Activated CD4-positive, alpha-beta memory T cell treated with anti-CD3 and anti-CD28 coated beads for 36 hours (primary cell): ENCODE data around the gene PSTK. TPM values are rescaled to one million over a fixed set of nuclear protein-coding genes. Genes with fewer than 3 reads are reported as not detected.

ENCODE experiments used
- CTCF ChIA-PET: fragments of 350-600 bp; sonication (Branson Sonifier 250); formaldehyde crosslinking; loops from one replicate; lab custom pipeline; 2021; ENCODE audit warnings: antibody characterized with exemption, inconsistent platforms; lab: Charles Lee
- POLR2A ChIA-PET: fragments of 350-600 bp; sonication (Branson Sonifier 250); formaldehyde crosslinking; loops from one replicate; lab custom pipeline; 2021; ENCODE audit warnings: antibody characterized with exemption; lab: Charles Lee
- DNase-seq: peaks from one replicate; pipeline ENCODE4 v3.0.0-alpha.2; 2020
- H3K27ac Mint-ChIP-seq: one replicate; pipeline ENCODE4 v1.8.0; 2021; ENCODE audit warnings: mixed read lengths
- H3K27me3 Mint-ChIP-seq: one replicate; pipeline ENCODE4 v1.8.0; 2021; ENCODE audit warnings: mixed read lengths
- H3K36me3 Mint-ChIP-seq: one replicate; pipeline ENCODE4 v1.8.0; 2021; ENCODE audit warnings: mixed read lengths
- H3K4me1 Mint-ChIP-seq: one replicate; pipeline ENCODE4 v1.8.0; 2021; ENCODE audit warnings: low read depth, mixed read lengths
- H3K4me3 Mint-ChIP-seq: one replicate; pipeline ENCODE4 v1.8.0; 2021; ENCODE audit warnings: mild to moderate bottlenecking, mixed read lengths
- H3K9me3 Mint-ChIP-seq: one replicate; pipeline ENCODE4 v1.8.0; 2021; ENCODE audit warnings: mixed read lengths
- intact Hi-C: fragments of 100-400 bp; cut with micrococcal nuclease; formaldehyde crosslinking; loops from one replicate; pipeline ENCODE4 v1.15.1; 2023
- total RNA-seq, 2 experiments: library from RNA; stranded (reverse); gene quantifications; one replicate each; pipeline ENCODE4 v1.2.3, GENCODE V29; 2021

The PSTK gene, protein sequence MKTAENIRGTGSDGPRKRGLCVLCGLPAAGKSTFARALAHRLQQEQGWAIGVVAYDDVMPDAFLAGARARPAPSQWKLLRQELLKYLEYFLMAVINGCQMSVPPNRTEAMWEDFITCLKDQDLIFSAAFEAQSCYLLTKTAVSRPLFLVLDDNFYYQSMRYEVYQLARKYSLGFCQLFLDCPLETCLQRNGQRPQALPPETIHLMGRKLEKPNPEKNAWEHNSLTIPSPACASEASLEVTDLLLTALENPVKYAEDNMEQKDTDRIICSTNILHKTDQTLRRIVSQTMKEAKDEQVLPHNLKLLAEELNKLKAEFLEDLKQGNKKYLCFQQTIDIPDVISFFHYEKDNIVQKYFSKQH
- total RNA-seq, result 1 to 10 TPM; 3.2 to 3.4 TPM

- Mint-ChIP-seq H3K4me3 (peak within 1 kb of the TSS; percentile 82), H3K36me3 (peaks cover 1% of the 10 kb centered on the region), H3K27ac (peak within 1 kb of the TSS; percentile 94), H3K27me3 (no peaks in the 10 kb centered on the region), H3K9me3 (no peaks in the 10 kb centered on the region), H3K4me1 (peaks cover 16% of the 10 kb centered on the region)
- ChIA-PET POLR2A (interaction anchor here (1.1 to 3.5 kb wide), 3 partner anchors 26 to 101 kb away, joined by 4 to 34 read pairs (median 8); partner anchors contain the start of genes ACADSB, C10orf88, FAM24B and IKZF5), CTCF (interaction anchor here (0.6 to 3.1 kb wide), 17 partner anchors 10 to 1141 kb away, joined by 3 to 14 read pairs (median 4); partner anchors contain the start of genes ACADSB, C10orf88 and IKZF5)
- peak; percentile 91 for DNase-seq
- intact Hi-C loops, result loop anchor here (1.0 kb wide), 3 partner anchors 26 to 101 kb away; partner anchors contain the start of genes C10orf88, FAM24B and IKZF5
Measured at GRCh38 chr10:122980209-122981065, at the start of gene PSTK. TSS of gene PSTK (plus strand) at chr10:122980401. CDS start at chr10:122980480, 79 bp downstream.

- no peaks in the 10 kb centered on the region for H3K27me3 Mint-ChIP-seq
- intact Hi-C loops, result no loop called here
- no peak overlapping the region for H3K27ac Mint-ChIP-seq
- CTCF ChIA-PET, result no interaction called here
- no peak overlapping the region for H3K4me3 Mint-ChIP-seq
- no peaks in the 10 kb centered on the region for H3K9me3 Mint-ChIP-seq
- POLR2A ChIA-PET, result no interaction called here
- H3K4me1 Mint-ChIP-seq, result no peaks in the 10 kb centered on the region
- no peak for DNase-seq
- H3K36me3 Mint-ChIP-seq, result peaks cover 14% of the 10 kb centered on the region
Measured at GRCh38 chr10:122931088-122931906, 48.9 kb upstream of the PSTK start.

DNA sequence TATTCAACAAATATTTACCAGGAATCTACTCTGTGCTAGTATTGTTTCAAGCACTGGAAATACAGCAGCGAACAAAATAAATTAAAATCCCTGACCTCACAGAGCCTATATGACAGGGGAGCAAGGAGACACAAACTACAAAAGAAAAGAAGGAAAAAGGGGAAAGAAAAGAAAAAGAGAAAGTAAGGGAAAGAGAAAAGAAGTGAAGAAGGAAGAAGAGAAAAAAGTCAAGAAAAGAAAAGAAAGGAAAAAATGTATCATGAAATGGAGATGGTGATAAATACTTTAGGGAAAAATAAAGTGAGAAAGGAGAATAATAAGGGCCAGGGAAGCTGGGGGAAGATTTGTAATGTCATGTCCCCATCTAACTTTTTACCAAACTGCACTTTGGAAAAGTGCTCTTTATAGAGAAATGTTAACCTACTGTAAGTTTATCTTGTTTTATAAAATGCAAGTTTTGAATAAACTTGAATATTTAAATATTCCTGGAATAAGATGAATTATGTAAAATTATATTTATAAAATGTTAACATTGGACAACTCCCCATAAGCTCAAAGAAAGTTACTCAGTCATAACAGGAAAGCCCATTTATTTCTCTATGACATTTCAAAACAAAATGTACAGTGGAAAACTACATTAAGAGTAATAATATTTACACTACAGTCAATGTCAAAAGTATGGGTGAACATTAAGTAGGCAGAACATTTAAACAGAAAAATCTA, 40.9 kb upstream of the PSTK start:
- H3K4me3 Mint-ChIP-seq, result no peak overlapping the region
- intact Hi-C loops, result no loop called here
- DNase-seq, result no peak
- POLR2A ChIA-PET, result no interaction called here
- H3K27ac Mint-ChIP-seq, result no peak overlapping the region
- CTCF ChIA-PET, result no interaction called here
- no peaks in the 10 kb centered on the region for H3K27me3 Mint-ChIP-seq
- no peaks in the 10 kb centered on the region for H3K9me3 Mint-ChIP-seq
- H3K4me1 Mint-ChIP-seq, result peaks cover 2% of the 10 kb centered on the region
- peaks cover 32% of the 10 kb centered on the region for H3K36me3 Mint-ChIP-seq

DNA sequence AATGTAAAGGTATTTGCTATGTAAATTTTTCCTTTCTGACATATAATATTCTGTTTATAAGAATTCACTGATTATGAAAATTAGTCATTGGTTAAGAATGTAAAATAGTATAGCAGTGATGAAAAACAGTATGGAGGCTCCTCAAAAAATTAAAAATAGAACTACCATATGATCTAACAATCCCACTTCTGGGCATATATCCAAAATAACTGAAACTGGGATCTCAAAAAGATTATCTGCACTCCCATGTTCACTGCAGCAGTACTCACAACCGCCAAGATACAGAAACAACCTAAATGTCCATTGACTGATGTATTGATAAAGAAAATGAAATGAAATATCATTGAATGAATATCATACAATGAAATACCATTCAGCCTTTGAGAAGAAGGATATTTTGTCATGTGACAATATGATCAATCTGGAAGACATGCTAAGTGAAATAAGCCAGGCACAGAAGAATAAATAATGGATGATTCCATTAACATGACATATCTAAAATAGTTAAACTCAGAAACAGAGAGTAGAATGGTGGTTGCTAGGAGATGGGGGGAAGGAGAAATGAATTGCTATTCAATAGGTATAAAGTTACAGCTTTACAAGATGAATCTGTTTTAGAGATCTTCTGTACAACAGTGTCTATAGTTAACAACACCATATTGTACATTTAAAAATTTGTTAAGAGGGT, 40.2 kb upstream of the PSTK start:
- H3K27me3 Mint-ChIP-seq, result no peaks in the 10 kb centered on the region
- H3K4me3 Mint-ChIP-seq, result no peak overlapping the region
- no peaks in the 10 kb centered on the region for H3K9me3 Mint-ChIP-seq
- no peak overlapping the region for H3K27ac Mint-ChIP-seq
- intact Hi-C loops, result no loop called here
- DNase-seq, result no peak
- CTCF ChIA-PET, result no interaction called here
- peaks cover 2% of the 10 kb centered on the region for H3K4me1 Mint-ChIP-seq
- H3K36me3 Mint-ChIP-seq, result peaks cover 29% of the 10 kb centered on the region
- POLR2A ChIA-PET, result no interaction called here

GRCh38 chr10:122949296-122949695, 30.9 kb upstream of the PSTK start:
- Mint-ChIP-seq H3K27me3 (peaks cover 1% of the 10 kb centered on the region), H3K4me1 (peaks cover 21% of the 10 kb centered on the region), H3K9me3 (no peaks in the 10 kb centered on the region), H3K36me3 (peaks cover 42% of the 10 kb centered on the region), H3K27ac (no peak overlapping the region), H3K4me3 (no peak overlapping the region)
- DNase-seq, result no peak
- ChIA-PET CTCF (no interaction called here), POLR2A (no interaction called here)
- intact Hi-C loops, result no loop called here

- H3K9me3 Mint-ChIP-seq, result no peaks in the 10 kb centered on the region
- H3K36me3 Mint-ChIP-seq, result peaks cover 22% of the 10 kb centered on the region
- ChIA-PET POLR2A (interaction anchor here (0.6 to 1.2 kb wide), 5 partner anchors 26 to 74 kb away, joined by 3 to 8 read pairs (median 4); partner anchors contain the start of genes ACADSB, IKZF5 and PSTK), CTCF (interaction anchor here (0.7 to 2.0 kb wide), 3 partner anchors 26 to 54 kb away, joined by 3 to 14 read pairs (median 5); partner anchors contain the start of gene PSTK)
- peak within 1 kb of the TSS; percentile 82 for H3K4me3 Mint-ChIP-seq
- DNase-seq, result peak; percentile 98
- peak within 1 kb of the TSS; percentile 80 for H3K27ac Mint-ChIP-seq
- H3K27me3 Mint-ChIP-seq, result peaks cover 1% of the 10 kb centered on the region
- intact Hi-C loops, result loop anchor here (1.0 to 5.0 kb wide), 4 partner anchors 26 to 198 kb away; partner anchors contain the start of genes BUB3, FAM24B, IKZF5 and PSTK
- peaks cover 30% of the 10 kb centered on the region for H3K4me1 Mint-ChIP-seq
Measured at GRCh38 chr10:122953902-122954730, 26.1 kb upstream of the PSTK start, which contains the start of gene C10orf88. TSS of gene C10orf88 (minus strand) at chr10:122954227. CDS start at chr10:122954178, 49 bp downstream.

DNA sequence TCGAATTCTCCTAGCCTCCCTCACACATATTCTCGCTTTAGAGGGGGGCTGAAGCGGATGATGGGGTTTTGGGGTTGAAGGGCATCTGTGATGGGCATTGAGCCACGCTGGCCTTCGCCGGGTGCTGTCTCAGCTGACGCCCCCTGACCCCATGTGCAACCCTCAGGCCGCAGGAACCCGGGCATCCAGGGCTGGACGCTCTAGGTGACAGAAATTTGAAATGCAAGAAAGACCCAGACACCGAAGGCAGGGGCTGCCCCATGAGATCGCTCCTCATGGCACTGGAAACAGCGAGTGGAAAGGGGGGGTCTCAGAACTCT, 25.5 kb upstream of the PSTK start:
- ChIA-PET CTCF (interaction anchor here (1.7 to 2.0 kb wide), 2 partner anchors 25 to 28 kb away, joined by 5 to 14 read pairs; partner anchors contain the start of gene PSTK), POLR2A (interaction anchor here (0.6 to 1.2 kb wide), 3 partner anchors 26 to 75 kb away, joined by 3 to 8 read pairs (median 4); partner anchors contain the start of gene PSTK)
- Mint-ChIP-seq H3K27me3 (peaks cover 1% of the 10 kb centered on the region), H3K4me1 (peaks cover 30% of the 10 kb centered on the region), H3K36me3 (peaks cover 18% of the 10 kb centered on the region), H3K4me3 (peak overlapping the region; percentile 82), H3K9me3 (no peaks in the 10 kb centered on the region), H3K27ac (no peak overlapping the region)
- no peak for DNase-seq
- intact Hi-C loops, result loop anchor here (1.0 to 5.0 kb wide), 4 partner anchors 26 to 198 kb away; partner anchors contain the start of genes BUB3, FAM24B, IKZF5 and PSTK

DNA sequence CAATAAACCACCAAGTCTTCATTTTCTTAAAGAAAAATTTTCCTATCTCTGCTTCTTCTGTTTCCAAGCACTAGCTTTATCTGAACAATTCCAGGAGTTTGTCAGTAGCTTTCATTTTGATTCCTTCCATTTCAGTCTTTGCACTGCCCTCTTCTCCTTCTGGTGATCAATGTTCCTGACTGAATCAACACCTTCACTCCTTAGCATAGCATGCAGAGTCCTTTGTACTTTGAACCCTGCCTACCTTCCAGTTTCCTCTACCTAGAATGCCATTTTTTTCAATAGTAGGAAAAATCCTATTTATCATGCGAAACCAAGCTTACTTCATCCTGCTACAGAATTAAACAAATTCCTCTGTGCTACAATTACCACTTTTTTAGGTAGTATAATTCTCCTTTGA, 24.3 kb upstream of the PSTK start:
- no peak for DNase-seq
- CTCF ChIA-PET, result no interaction called here
- POLR2A ChIA-PET, result no interaction called here
- Mint-ChIP-seq H3K36me3 (peaks cover 12% of the 10 kb centered on the region), H3K4me3 (no peak overlapping the region), H3K9me3 (no peaks in the 10 kb centered on the region), H3K27me3 (peaks cover 1% of the 10 kb centered on the region), H3K27ac (no peak overlapping the region), H3K4me1 (peaks cover 27% of the 10 kb centered on the region)
- intact Hi-C loops, result no loop called here

DNA sequence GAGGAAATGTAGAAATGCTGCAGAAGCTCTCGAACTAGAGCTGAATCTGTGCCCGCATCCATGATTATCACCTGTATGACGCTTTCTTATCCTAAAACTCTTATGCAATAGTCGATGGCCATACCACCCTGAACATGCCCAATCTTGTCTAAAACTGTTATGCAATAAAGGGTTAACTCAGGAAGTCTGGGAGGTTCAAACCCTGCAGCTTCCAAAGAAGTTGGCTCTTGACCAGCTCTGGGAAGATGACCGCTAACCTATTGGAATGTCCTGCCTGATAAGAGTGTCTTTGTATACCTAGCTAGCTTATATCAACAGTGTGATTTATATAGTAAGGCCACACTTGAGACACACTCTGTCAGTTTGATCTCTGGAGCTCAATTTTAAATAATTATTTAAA, 22.7 kb upstream of the PSTK start:
- no peak for DNase-seq
- peaks cover 7% of the 10 kb centered on the region for H3K27me3 Mint-ChIP-seq
- no peak overlapping the region for H3K4me3 Mint-ChIP-seq
- no peak overlapping the region for H3K27ac Mint-ChIP-seq
- no peaks in the 10 kb centered on the region for H3K9me3 Mint-ChIP-seq
- ChIA-PET POLR2A (no interaction called here), CTCF (interaction anchor here (1.4 kb wide), 1 partner anchor 22 kb away, joined by 10 read pairs; the partner anchor contains the start of gene PSTK)
- H3K4me1 Mint-ChIP-seq, result peaks cover 25% of the 10 kb centered on the region
- peaks cover 8% of the 10 kb centered on the region for H3K36me3 Mint-ChIP-seq
- intact Hi-C loops, result no loop called here

DNA sequence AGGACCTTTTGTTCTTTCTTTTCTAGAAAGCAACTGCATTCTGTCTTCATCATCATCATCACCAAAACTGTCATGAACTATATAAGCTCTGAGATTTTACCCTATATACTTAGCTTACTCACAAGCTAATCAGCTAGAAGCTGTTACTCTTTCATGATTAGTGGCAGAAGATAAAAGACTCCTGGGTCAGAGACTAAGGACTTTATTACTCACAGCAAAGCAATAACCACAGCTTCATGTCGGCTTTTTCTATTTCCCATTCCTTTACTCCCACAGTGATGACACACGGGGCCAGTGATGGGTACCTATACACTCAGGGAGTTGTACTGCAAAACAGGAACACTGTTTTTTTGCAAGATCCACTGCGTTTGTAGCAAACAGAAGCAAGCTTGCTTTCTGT, 17.8 kb upstream of the PSTK start:
- intact Hi-C loops, result no loop called here
- DNase-seq, result no peak
- H3K9me3 Mint-ChIP-seq, result peaks cover 19% of the 10 kb centered on the region
- CTCF ChIA-PET, result interaction anchor here (1.2 kb wide), 1 partner anchor 17 kb away, joined by 3 read pairs; no protein-coding TSS in a partner anchor
- H3K36me3 Mint-ChIP-seq, result peaks cover 15% of the 10 kb centered on the region
- H3K4me1 Mint-ChIP-seq, result peaks cover 3% of the 10 kb centered on the region
- POLR2A ChIA-PET, result no interaction called here
- H3K27me3 Mint-ChIP-seq, result peaks cover 19% of the 10 kb centered on the region
- H3K27ac Mint-ChIP-seq, result no peak overlapping the region
- no peak overlapping the region for H3K4me3 Mint-ChIP-seq
